Measurements from ENCODE around the gene CST5. TPM values are rescaled to one million over a fixed set of nuclear protein-coding genes. Genes with fewer than 3 reads are reported as not detected.
"Not testable (repeated sequence)": the region's sequence is repeated elsewhere in the genome, so short reads cannot be mapped to it uniquely, and the experiment has no call there.

The CST5 gene
- total RNA-seq, 1 donor from 2014 or later: 0.50 TPM

- Histone ChIP-seq H3K79me2 (ENCODE audit: insufficient read depth, low read length) (no peaks in the 10 kb centered on the region), H3K27me3 (ENCODE audit: insufficient read depth, low read length) (no peaks in the 10 kb centered on the region), H3K9me3 (ENCODE audit: insufficient read depth, low read depth, low read length) (no peaks in the 10 kb centered on the region), H3K9ac (ENCODE audit: low read length) (no peak overlapping the region), H3K4me2 (ENCODE audit: low read length) (no peak overlapping the region), H3K4me3 (ENCODE audit: insufficient read depth, low read depth, low read length) (no peak overlapping the region), H3K36me3 (ENCODE audit: insufficient read depth, low read length) (no peaks in the 10 kb centered on the region), H2AFZ (ENCODE audit: low read depth, low read length) (no peak overlapping the region), H3K4me1 (ENCODE audit: insufficient read depth, low read length) (no peaks in the 10 kb centered on the region), H4K20me1 (ENCODE audit: insufficient read depth, low read length) (no peaks in the 10 kb centered on the region), H3K27ac (ENCODE audit: low read depth, low read length) (no peak overlapping the region)
- TF ChIP-seq CTCF (IDR thresholded peaks at IDR 0.05; ENCODE audit: insufficient read depth, low read depth, low read length): no peak
- Mint-ChIP-seq H3K27me3 (ENCODE audit: low read depth, unreplicated experiment) (peaks cover 26% of the 10 kb centered on the region), H3K4me3 (ENCODE audit: unreplicated experiment) (no peak overlapping the region), H3K27ac (ENCODE audit: unreplicated experiment) (no peak overlapping the region), H3K36me3 (ENCODE audit: low read depth, unreplicated experiment) (no peaks in the 10 kb centered on the region), H3K9me3 (ENCODE audit: unreplicated experiment) (peaks cover 4% of the 10 kb centered on the region), H3K4me1 (ENCODE audit: low read depth, unreplicated experiment) (peaks cover 22% of the 10 kb centered on the region)
- DNase-seq (ENCODE audit: low read depth): no peak
- FAIRE-seq: no peak
Measured at GRCh38 chr20:23915844-23916243, 36.3 kb upstream of the CST5 start.

GRCh38 chr20:23914469-23914868 is 34.9 kb upstream of the CST5 start:
- not testable (repeated sequence) for H3K4me1 ChIP-seq (ENCODE audit: insufficient read depth, low read length); H3K9me3 ChIP-seq (ENCODE audit: insufficient read depth, low read depth, low read length); H3K27ac ChIP-seq (ENCODE audit: low read depth, low read length); H3K79me2 ChIP-seq (ENCODE audit: insufficient read depth, low read length); H4K20me1 ChIP-seq (ENCODE audit: insufficient read depth, low read length); H3K9me3 Mint-ChIP-seq (ENCODE audit: unreplicated experiment); H3K27me3 ChIP-seq (ENCODE audit: insufficient read depth, low read length); DNase-seq (ENCODE audit: low read depth); H3K4me3 ChIP-seq (ENCODE audit: insufficient read depth, low read depth, low read length); FAIRE-seq; H3K27ac Mint-ChIP-seq (ENCODE audit: unreplicated experiment); H3K36me3 ChIP-seq (ENCODE audit: insufficient read depth, low read length); H3K4me2 ChIP-seq (ENCODE audit: low read length); H3K9ac ChIP-seq (ENCODE audit: low read length); H3K4me3 Mint-ChIP-seq (ENCODE audit: unreplicated experiment); H2AFZ ChIP-seq (ENCODE audit: low read depth, low read length); H3K36me3 Mint-ChIP-seq (ENCODE audit: low read depth, unreplicated experiment)
- peaks cover 26% of the 10 kb centered on the region for H3K27me3 Mint-ChIP-seq (ENCODE audit: low read depth, unreplicated experiment)
- peaks cover 12% of the 10 kb centered on the region for H3K4me1 Mint-ChIP-seq (ENCODE audit: low read depth, unreplicated experiment)

GRCh38 chr20:23910210-23910609 is 30.7 kb upstream of the CST5 start:
- no peak overlapping the region for H3K4me3 ChIP-seq (ENCODE audit: insufficient read depth, low read depth, low read length)
- TF ChIP-seq EZH2 (IDR thresholded peaks at IDR 0.05; ENCODE audit: insufficient read depth, low read length) (no peak), CTCF (IDR thresholded peaks at IDR 0.05; ENCODE audit: insufficient read depth, low read depth, low read length) (no peak)
- H3K27ac Mint-ChIP-seq (ENCODE audit: unreplicated experiment): no peak overlapping the region
- H3K36me3 Mint-ChIP-seq (ENCODE audit: low read depth, unreplicated experiment): no peaks in the 10 kb centered on the region
- no peak overlapping the region for H3K4me2 ChIP-seq (ENCODE audit: low read length)
- peaks cover 12% of the 10 kb centered on the region for H3K9me3 Mint-ChIP-seq (ENCODE audit: unreplicated experiment)
- H3K79me2 ChIP-seq (ENCODE audit: insufficient read depth, low read length): no peaks in the 10 kb centered on the region
- no peaks in the 10 kb centered on the region for H3K36me3 ChIP-seq (ENCODE audit: insufficient read depth, low read length)
- peaks cover 10% of the 10 kb centered on the region for H3K4me1 Mint-ChIP-seq (ENCODE audit: low read depth, unreplicated experiment)
- no peak overlapping the region for H3K27ac ChIP-seq (ENCODE audit: low read depth, low read length)
- no peak for FAIRE-seq
- H3K4me1 ChIP-seq (ENCODE audit: insufficient read depth, low read length): no peaks in the 10 kb centered on the region
- peaks cover 22% of the 10 kb centered on the region for H3K27me3 Mint-ChIP-seq (ENCODE audit: low read depth, unreplicated experiment)
- no peak overlapping the region for H3K4me3 Mint-ChIP-seq (ENCODE audit: unreplicated experiment)
- no peaks in the 10 kb centered on the region for H4K20me1 ChIP-seq (ENCODE audit: insufficient read depth, low read length)
- H3K27me3 ChIP-seq (ENCODE audit: insufficient read depth, low read length): no peaks in the 10 kb centered on the region
- H3K9ac ChIP-seq (ENCODE audit: low read length): no peak overlapping the region
- no peak overlapping the region for H2AFZ ChIP-seq (ENCODE audit: low read depth, low read length)
- no peaks in the 10 kb centered on the region for H3K9me3 ChIP-seq (ENCODE audit: insufficient read depth, low read depth, low read length)
- no peak for DNase-seq (ENCODE audit: low read depth)
